DOHH2 (cell line): Measurements from ENCODE around the gene MAGOHB.

ENCODE experiments used
- H3F3A ChIP-seq: fragments of 200-600 bp; sonication (generic), shearing (Covaris generic); 2 replicates; pipeline ENCODE4 v1.6.0; 2016; ENCODE audit warnings: antibody characterized with exemption, mild to moderate bottlenecking; ENCODE audit not compliant: control insufficient read depth, insufficient read depth
- H3K27ac ChIP-seq: fragments of 200-600 bp; sonication (generic); 2 replicates; pipeline ENCODE4 v1.5.1; 2014; ENCODE audit warnings: low read depth, mild to moderate bottlenecking, low read length, moderate library complexity
- H3K27me3 ChIP-seq: fragments of 200-600 bp; sonication (generic); 2 replicates; pipeline ENCODE4 v1.6.1; 2014; ENCODE audit warnings: mild to moderate bottlenecking, low read length, mixed read lengths; ENCODE audit not compliant: control insufficient read depth
- H3K36me3 ChIP-seq: fragments of 200-600 bp; sonication (generic); 2 replicates; pipeline ENCODE4 v1.6.1; 2014; ENCODE audit warnings: mild to moderate bottlenecking, low read length, moderate library complexity, mixed read lengths; ENCODE audit not compliant: control insufficient read depth
- H3K4me1 ChIP-seq: fragments of 200-600 bp; sonication (generic); 2 replicates; pipeline ENCODE4 v1.6.1; 2014; ENCODE audit warnings: mild to moderate bottlenecking, low read length, mixed read lengths; ENCODE audit not compliant: control insufficient read depth
- H3K4me2 ChIP-seq: fragments of 200-600 bp; sonication (generic); 2 replicates; pipeline ENCODE4 v1.6.0; 2014; ENCODE audit warnings: mild to moderate bottlenecking, low read length, moderate library complexity
- H3K4me3 ChIP-seq: fragments of 200-600 bp; sonication (generic); 2 replicates; pipeline ENCODE4 v1.5.1; 2014; ENCODE audit warnings: mild to moderate bottlenecking, low read length, mixed read lengths
- H3K79me2 ChIP-seq: fragments of 200-600 bp; sonication (generic); 2 replicates; pipeline ENCODE4 v1.6.1; 2014; ENCODE audit warnings: mild to moderate bottlenecking, low read length, mixed read lengths; ENCODE audit not compliant: control insufficient read depth
- H3K9me2 ChIP-seq: fragments of 200-600 bp; sonication (generic); replicated peaks from 2 replicates; pipeline ENCODE4 v1.6.1; 2014; ENCODE audit warnings: mild to moderate bottlenecking, low read length, mixed read lengths; ENCODE audit not compliant: control insufficient read depth
- H3K9me3 ChIP-seq: fragments of 200-600 bp; sonication (generic); 2 replicates; pipeline ENCODE4 v1.6.1; 2014; ENCODE audit warnings: antibody characterized with exemption, low read length, mixed read lengths; ENCODE audit not compliant: control insufficient read depth, insufficient read depth
- H4K20me1 ChIP-seq: fragments of 200-600 bp; sonication (generic); 2 replicates; pipeline ENCODE4 v1.6.0; 2014; ENCODE audit warnings: low read depth, mild to moderate bottlenecking, antibody characterized with exemption, low read length, moderate library complexity; ENCODE audit not compliant: control insufficient read depth, insufficient read depth
- CTCF ChIP-seq: fragments of 200-600 bp; sonication (generic); IDR thresholded peaks from one replicate; pipeline ENCODE4 v1.5.1; 2014; ENCODE audit warnings: antibody characterized with exemption, mild to moderate bottlenecking, low read depth, low read length; ENCODE audit not compliant: poor library complexity, severe bottlenecking
- EZH2phosphoT487 ChIP-seq: fragments of 200-600 bp; sonication (generic); IDR thresholded peaks from 2 replicates; pipeline ENCODE4 v1.6.1; 2017; ENCODE audit warnings: borderline replicate concordance, mild to moderate bottlenecking, antibody characterized with exemption, low read length, moderate library complexity, mixed read lengths

MAGOHB gene

GRCh38 chr12:10571141-10571540, 42.3 kb downstream of the MAGOHB start:
- H3F3A ChIP-seq, result no peaks in the 10 kb centered on the region
- H3K9me3 ChIP-seq, result no peaks in the 10 kb centered on the region
- no peaks in the 10 kb centered on the region for H3K79me2 ChIP-seq
- H3K36me3 ChIP-seq, result no peaks in the 10 kb centered on the region
- H3K27me3 ChIP-seq, result no peaks in the 10 kb centered on the region
- no peak overlapping the region for H3K27ac ChIP-seq
- H3K4me2 ChIP-seq, result no peak overlapping the region
- no peak for TF ChIP-seq CTCF
- no peak for TF ChIP-seq EZH2phosphoT487
- H3K4me3 ChIP-seq, result no peak overlapping the region
- H3K9me2 ChIP-seq, result no peaks in the 10 kb centered on the region
- H4K20me1 ChIP-seq, result no peaks in the 10 kb centered on the region
- H3K4me1 ChIP-seq, result peaks cover 3% of the 10 kb centered on the region; the same call in 1 of the 2 replicates

- Histone ChIP-seq H3K36me3 (no peaks in the 10 kb centered on the region), H3K4me1 (peaks cover 6% of the 10 kb centered on the region)
Measured at GRCh38 chr12:10567813-10568212, 45.6 kb downstream of the MAGOHB start.

GRCh38 chr12:10563966-10564365, 49.4 kb downstream of the MAGOHB start:
- Histone ChIP-seq H3K36me3 (no peaks in the 10 kb centered on the region; the same call in 1 of the 2 replicates), H3K9me2 (no peaks in the 10 kb centered on the region), H3K27ac (no peak overlapping the region), H3K79me2 (no peaks in the 10 kb centered on the region), H4K20me1 (no peaks in the 10 kb centered on the region), H3K27me3 (no peaks in the 10 kb centered on the region), H3K4me1 (peaks cover 24% of the 10 kb centered on the region), H3F3A (no peaks in the 10 kb centered on the region), H3K4me2 (no peak overlapping the region), H3K4me3 (no peak overlapping the region), H3K9me3 (0 out of 2 replicates have a peak, but pooled peaks cover 4% of the 10 kb centered on the region)
- TF ChIP-seq CTCF (no peak), EZH2phosphoT487 (no peak)

More at GRCh38 chr12:10567813-10568212, 45.6 kb downstream of the MAGOHB start:
- H3K9me2 ChIP-seq, result no peaks in the 10 kb centered on the region
- no peaks in the 10 kb centered on the region for H3F3A ChIP-seq
- no peak overlapping the region for H3K27ac ChIP-seq
- no peak overlapping the region for H3K4me2 ChIP-seq
- H3K79me2 ChIP-seq, result no peaks in the 10 kb centered on the region
- no peaks in the 10 kb centered on the region for H4K20me1 ChIP-seq
- no peak overlapping the region for H3K4me3 ChIP-seq
- TF ChIP-seq EZH2phosphoT487, result no peak
- H3K27me3 ChIP-seq, result no peaks in the 10 kb centered on the region
- no peaks in the 10 kb centered on the region for H3K9me3 ChIP-seq

- TF ChIP-seq EZH2phosphoT487, result no peak
- TF ChIP-seq CTCF, result no peak
- Histone ChIP-seq H3K4me2 (no peak overlapping the region), H3K9me2 (no peaks in the 10 kb centered on the region), H4K20me1 (no peaks in the 10 kb centered on the region), H3K79me2 (no peaks in the 10 kb centered on the region), H3F3A (no peaks in the 10 kb centered on the region), H3K27me3 (no peaks in the 10 kb centered on the region), H3K36me3 (peaks cover 3% of the 10 kb centered on the region), H3K9me3 (peaks cover 6% of the 10 kb centered on the region; the same call in 1 of the 2 replicates), H3K4me3 (no peak overlapping the region), H3K4me1 (peaks cover 34% of the 10 kb centered on the region), H3K27ac (no peak overlapping the region)
Measured at GRCh38 chr12:10563002-10563401, 50.4 kb downstream of the MAGOHB start.
